DOHH2 (cell line): ENCODE results near the gene FBXO2.

ENCODE experiments used
- H3F3A ChIP-seq: fragments of 200-600 bp; sonication (generic), shearing (Covaris generic); 2 replicates; pipeline ENCODE4 v1.6.0; 2016; ENCODE audit warnings: antibody characterized with exemption, mild to moderate bottlenecking; ENCODE audit not compliant: control insufficient read depth, insufficient read depth
- H3K27ac ChIP-seq: fragments of 200-600 bp; sonication (generic); 2 replicates; pipeline ENCODE4 v1.5.1; 2014; ENCODE audit warnings: low read depth, mild to moderate bottlenecking, low read length, moderate library complexity
- H3K27me3 ChIP-seq: fragments of 200-600 bp; sonication (generic); 2 replicates; pipeline ENCODE4 v1.6.1; 2014; ENCODE audit warnings: mild to moderate bottlenecking, low read length, mixed read lengths; ENCODE audit not compliant: control insufficient read depth
- H3K36me3 ChIP-seq: fragments of 200-600 bp; sonication (generic); 2 replicates; pipeline ENCODE4 v1.6.1; 2014; ENCODE audit warnings: mild to moderate bottlenecking, low read length, moderate library complexity, mixed read lengths; ENCODE audit not compliant: control insufficient read depth
- H3K4me1 ChIP-seq: fragments of 200-600 bp; sonication (generic); 2 replicates; pipeline ENCODE4 v1.6.1; 2014; ENCODE audit warnings: mild to moderate bottlenecking, low read length, mixed read lengths; ENCODE audit not compliant: control insufficient read depth
- H3K4me2 ChIP-seq: fragments of 200-600 bp; sonication (generic); 2 replicates; pipeline ENCODE4 v1.6.0; 2014; ENCODE audit warnings: mild to moderate bottlenecking, low read length, moderate library complexity
- H3K4me3 ChIP-seq: fragments of 200-600 bp; sonication (generic); 2 replicates; pipeline ENCODE4 v1.5.1; 2014; ENCODE audit warnings: mild to moderate bottlenecking, low read length, mixed read lengths
- H3K79me2 ChIP-seq: fragments of 200-600 bp; sonication (generic); 2 replicates; pipeline ENCODE4 v1.6.1; 2014; ENCODE audit warnings: mild to moderate bottlenecking, low read length, mixed read lengths; ENCODE audit not compliant: control insufficient read depth
- H3K9me2 ChIP-seq: fragments of 200-600 bp; sonication (generic); replicated peaks from 2 replicates; pipeline ENCODE4 v1.6.1; 2014; ENCODE audit warnings: mild to moderate bottlenecking, low read length, mixed read lengths; ENCODE audit not compliant: control insufficient read depth
- H3K9me3 ChIP-seq: fragments of 200-600 bp; sonication (generic); 2 replicates; pipeline ENCODE4 v1.6.1; 2014; ENCODE audit warnings: antibody characterized with exemption, low read length, mixed read lengths; ENCODE audit not compliant: control insufficient read depth, insufficient read depth
- H4K20me1 ChIP-seq: fragments of 200-600 bp; sonication (generic); 2 replicates; pipeline ENCODE4 v1.6.0; 2014; ENCODE audit warnings: low read depth, mild to moderate bottlenecking, antibody characterized with exemption, low read length, moderate library complexity; ENCODE audit not compliant: control insufficient read depth, insufficient read depth
- CTCF ChIP-seq: fragments of 200-600 bp; sonication (generic); IDR thresholded peaks from one replicate; pipeline ENCODE4 v1.5.1; 2014; ENCODE audit warnings: antibody characterized with exemption, mild to moderate bottlenecking, low read depth, low read length; ENCODE audit not compliant: poor library complexity, severe bottlenecking
- EZH2phosphoT487 ChIP-seq: fragments of 200-600 bp; sonication (generic); IDR thresholded peaks from 2 replicates; pipeline ENCODE4 v1.6.1; 2017; ENCODE audit warnings: borderline replicate concordance, mild to moderate bottlenecking, antibody characterized with exemption, low read length, moderate library complexity, mixed read lengths

Gene FBXO2

GRCh38 chr1:11640944-11641343 lies 13.3 kb downstream of the FBXO2 start:
- H4K20me1 ChIP-seq, result no peaks in the 10 kb centered on the region
- no peak for TF ChIP-seq CTCF
- TF ChIP-seq EZH2phosphoT487, result no peak
- H3K27ac ChIP-seq, result no peak overlapping the region

GRCh38 chr1:11640101-11640500 lies 14.1 kb downstream of the FBXO2 start:
- no peak overlapping the region for H3K4me2 ChIP-seq
- no peaks in the 10 kb centered on the region for H3K9me3 ChIP-seq
- H4K20me1 ChIP-seq, result no peaks in the 10 kb centered on the region
- peaks cover 4% of the 10 kb centered on the region; the same call in 1 of the 2 replicates for H3K27me3 ChIP-seq
- H3F3A ChIP-seq, result no peaks in the 10 kb centered on the region
- no peak overlapping the region for H3K4me3 ChIP-seq
- H3K27ac ChIP-seq, result no peak overlapping the region
- no peaks in the 10 kb centered on the region for H3K9me2 ChIP-seq
- H3K79me2 ChIP-seq, result no peaks in the 10 kb centered on the region
- TF ChIP-seq CTCF, result no peak
- no peak for TF ChIP-seq EZH2phosphoT487
- peaks cover 5% of the 10 kb centered on the region for H3K4me1 ChIP-seq
- no peaks in the 10 kb centered on the region for H3K36me3 ChIP-seq

More at GRCh38 chr1:11640944-11641343, 13.3 kb downstream of the FBXO2 start:
- H3K36me3 ChIP-seq, result no peaks in the 10 kb centered on the region
- no peaks in the 10 kb centered on the region for H3K79me2 ChIP-seq
- peak overlapping the region; percentile 21; the same call in 1 of the 2 replicates for H3K4me2 ChIP-seq
- no peak overlapping the region for H3K4me3 ChIP-seq
- H3K4me1 ChIP-seq, result peaks cover 5% of the 10 kb centered on the region
- H3K9me3 ChIP-seq, result no peaks in the 10 kb centered on the region
- H3F3A ChIP-seq, result no peaks in the 10 kb centered on the region
- no peaks in the 10 kb centered on the region for H3K9me2 ChIP-seq
- peaks cover 4% of the 10 kb centered on the region; the same call in 1 of the 2 replicates for H3K27me3 ChIP-seq

GRCh38 chr1:11639372-11639771 lies 14.9 kb downstream of the FBXO2 start:
- Histone ChIP-seq H3K4me3 (no peak overlapping the region), H3F3A (no peaks in the 10 kb centered on the region), H4K20me1 (no peaks in the 10 kb centered on the region), H3K9me3 (no peaks in the 10 kb centered on the region), H3K79me2 (no peaks in the 10 kb centered on the region), H3K27ac (no peak overlapping the region), H3K9me2 (no peaks in the 10 kb centered on the region), H3K36me3 (no peaks in the 10 kb centered on the region), H3K4me1 (peaks cover 13% of the 10 kb centered on the region), H3K4me2 (no peak overlapping the region), H3K27me3 (peaks cover 4% of the 10 kb centered on the region; the same call in 1 of the 2 replicates)
- TF ChIP-seq EZH2phosphoT487 (no peak), CTCF (no peak)

GRCh38 chr1:11638121-11638520 lies 16.1 kb downstream of the FBXO2 start:
- no peak for TF ChIP-seq EZH2phosphoT487
- no peak for TF ChIP-seq CTCF
- Histone ChIP-seq H3K4me3 (no peak overlapping the region), H3K4me1 (peaks cover 14% of the 10 kb centered on the region), H4K20me1 (no peaks in the 10 kb centered on the region), H3K9me2 (no peaks in the 10 kb centered on the region), H3K79me2 (no peaks in the 10 kb centered on the region), H3K4me2 (no peak overlapping the region), H3F3A (no peaks in the 10 kb centered on the region), H3K27ac (no peak overlapping the region), H3K27me3 (peaks cover 4% of the 10 kb centered on the region; the same call in 1 of the 2 replicates), H3K9me3 (no peaks in the 10 kb centered on the region), H3K36me3 (no peaks in the 10 kb centered on the region)
